Measurements from ENCODE around the gene CTNS.

- TF ChIP-seq CTCF (conservative IDR thresholded peaks at IDR 0.05) = no peak; the same call in 1 of the 2 replicates
- no peak for TF ChIP-seq ZFX (IDR thresholded peaks at IDR 0.05)
These were observed 34.1 kb upstream of the CTNS start for GRCh38 chr17:3602499-3602898.
